GM21381 (cell line): Measurements from ENCODE around the gene UGGT2.
"Not testable (repeated sequence)": the region's sequence is repeated elsewhere in the genome, so short reads cannot be mapped to it uniquely, and the experiment has no call there.

Experiments used
- ATAC-seq: cut with Tn5 transposase; IDR thresholded peaks from one replicate; pipeline ENCODE4 v1.9.1; 2021; ENCODE audit warnings: mild to moderate bottlenecking, moderate library complexity; ENCODE audit not compliant: unreplicated experiment

Gene UGGT2

GRCh38 chr13:95813139-95813538 lies 240.1 kb downstream of the UGGT2 start:
- ATAC-seq: no peak

GRCh38 chr13:95809429-95809828 lies 243.8 kb downstream of the UGGT2 start:
- no peak for ATAC-seq

- ATAC-seq: no peak
These were observed 247.3 kb downstream of the UGGT2 start for GRCh38 chr13:95805921-95806320.

DNA sequence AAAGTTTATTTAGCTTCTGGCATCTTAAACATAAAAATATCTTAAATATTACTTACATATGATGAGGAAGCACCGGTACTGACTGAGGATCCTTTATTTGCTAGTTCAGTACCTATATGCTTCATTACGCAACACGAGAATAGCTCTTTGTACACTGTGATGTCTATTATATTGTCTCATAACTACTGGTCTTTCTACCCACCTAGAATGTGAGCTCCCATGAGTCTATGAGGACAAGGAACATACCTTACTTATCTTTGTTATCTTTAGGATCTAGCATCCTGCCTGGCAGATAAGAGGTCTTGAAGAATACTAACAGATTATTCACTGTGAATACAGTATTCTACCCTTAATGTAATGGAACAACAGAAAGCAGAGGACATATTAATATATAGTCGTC lies 251.4 kb downstream of the UGGT2 start:
- no peak for ATAC-seq

GRCh38 chr13:95800436-95800835 lies 252.8 kb downstream of the UGGT2 start:
- ATAC-seq: no peak

- no peak for ATAC-seq
These were observed 256.2 kb downstream of the UGGT2 start for GRCh38 chr13:95797016-95797415.

DNA sequence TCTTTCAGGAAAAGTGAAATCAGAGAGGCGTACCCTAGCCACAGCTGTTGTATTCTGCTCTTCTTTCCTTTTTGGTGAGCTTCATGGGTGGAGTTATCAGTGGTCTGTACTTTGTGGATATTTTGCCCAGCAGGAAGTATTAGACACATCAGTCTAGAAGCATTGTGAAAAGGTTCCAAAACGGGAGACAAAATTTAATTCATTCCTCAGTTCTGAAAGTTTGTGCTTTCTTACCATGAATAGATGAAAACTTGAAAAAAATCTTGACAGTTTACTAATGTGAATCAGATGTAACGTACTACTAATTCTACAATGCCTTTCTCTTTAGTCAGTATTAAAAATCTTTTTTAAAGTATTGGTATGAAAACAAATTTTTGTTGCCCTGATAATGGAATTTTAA lies 259.4 kb downstream of the UGGT2 start:
- ATAC-seq: no peak

DNA sequence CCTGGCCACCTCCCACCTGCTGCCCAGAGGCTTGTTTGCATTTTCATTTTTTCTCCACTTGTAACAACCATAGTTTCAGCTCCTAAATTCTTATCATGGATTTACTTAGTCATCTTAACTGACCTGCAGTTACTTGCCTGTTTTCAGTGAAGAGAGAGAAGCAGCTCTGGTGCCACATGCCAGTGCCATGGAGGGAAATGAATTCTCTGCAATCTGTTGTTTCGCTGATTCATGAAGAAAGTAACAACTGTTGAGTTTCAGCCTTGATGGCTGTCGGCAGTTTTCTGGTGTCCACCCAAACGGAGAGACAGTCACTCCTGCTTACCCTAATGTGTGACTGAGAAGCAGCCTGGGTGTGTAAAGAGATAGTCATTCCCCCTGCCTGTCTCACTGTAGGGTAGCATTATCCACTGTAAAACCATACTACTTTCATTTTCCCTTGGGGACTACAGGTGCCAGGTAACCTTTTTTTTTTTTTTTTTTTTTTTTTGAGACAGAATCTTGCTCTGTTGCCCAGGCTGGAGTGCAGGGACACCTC lies 260.1 kb downstream of the UGGT2 start:
- no peak for ATAC-seq

DNA sequence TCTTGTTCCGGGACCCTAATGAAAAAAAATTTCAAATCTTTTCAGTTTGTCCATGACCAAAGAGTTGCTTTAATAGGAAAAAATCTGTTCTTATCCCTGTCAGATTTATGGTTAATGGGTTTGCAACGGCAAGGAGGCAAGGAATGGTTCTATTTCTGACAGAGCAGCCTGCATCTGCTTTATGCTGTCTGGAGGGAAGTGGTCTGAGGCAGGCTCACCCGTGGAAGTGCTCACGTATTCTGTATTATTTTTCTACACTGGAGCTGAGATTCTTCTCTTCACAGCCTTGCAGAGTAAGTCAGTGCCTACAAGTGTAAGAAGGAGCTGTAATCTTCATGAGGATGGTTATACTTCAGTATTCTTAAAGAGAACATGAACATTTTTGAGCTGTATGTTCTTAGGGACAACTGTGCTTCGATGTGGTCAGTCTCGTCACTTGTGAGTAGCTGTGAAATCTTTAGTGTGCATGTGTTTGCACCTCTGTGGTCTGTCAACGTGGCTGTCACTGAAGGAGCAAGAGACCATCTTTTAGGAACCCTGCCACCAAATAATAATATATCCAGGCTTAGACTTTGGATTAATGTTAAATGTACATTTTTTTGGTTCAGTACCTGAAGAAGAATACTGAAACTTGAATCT lies 262.0 kb downstream of the UGGT2 start:
- ATAC-seq: no peak

DNA sequence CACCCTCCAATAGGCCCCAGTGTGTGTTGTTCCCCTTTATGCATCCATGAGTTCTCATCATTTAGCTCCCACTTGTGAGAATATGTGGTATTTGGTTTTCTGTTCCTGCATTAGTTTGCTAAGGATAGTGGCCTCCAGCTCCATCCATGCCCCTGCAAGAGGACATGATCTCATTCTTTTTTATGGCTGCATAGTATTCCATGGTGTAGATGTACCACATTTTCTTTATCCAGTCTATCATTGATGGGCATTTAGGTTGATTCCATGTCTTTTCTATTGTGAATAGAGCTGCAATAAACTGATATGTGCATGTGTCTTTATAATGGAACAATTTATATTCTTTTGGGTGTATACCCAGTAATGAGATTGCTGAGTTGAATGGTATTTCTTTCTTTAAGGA lies 263.9 kb downstream of the UGGT2 start:
- ATAC-seq: not testable (repeated sequence)

DNA sequence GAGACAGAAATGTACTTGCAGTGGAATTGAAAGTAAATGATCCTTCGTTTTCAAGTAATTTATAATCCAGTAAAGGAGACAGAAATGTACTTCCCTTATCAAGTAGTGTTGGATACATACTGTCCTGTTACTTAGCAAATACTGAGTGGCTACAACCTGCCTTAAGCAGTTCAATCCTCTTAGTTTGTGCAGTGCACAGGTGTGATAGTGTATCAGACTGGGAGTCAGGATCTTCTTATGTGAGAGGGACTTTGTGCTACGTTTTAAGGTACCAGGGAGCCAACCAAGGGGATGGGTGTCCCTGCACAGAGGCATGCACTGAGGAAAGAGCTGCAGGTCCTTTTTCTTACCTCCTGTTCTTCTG lies 265.1 kb downstream of the UGGT2 start:
- no peak for ATAC-seq

DNA sequence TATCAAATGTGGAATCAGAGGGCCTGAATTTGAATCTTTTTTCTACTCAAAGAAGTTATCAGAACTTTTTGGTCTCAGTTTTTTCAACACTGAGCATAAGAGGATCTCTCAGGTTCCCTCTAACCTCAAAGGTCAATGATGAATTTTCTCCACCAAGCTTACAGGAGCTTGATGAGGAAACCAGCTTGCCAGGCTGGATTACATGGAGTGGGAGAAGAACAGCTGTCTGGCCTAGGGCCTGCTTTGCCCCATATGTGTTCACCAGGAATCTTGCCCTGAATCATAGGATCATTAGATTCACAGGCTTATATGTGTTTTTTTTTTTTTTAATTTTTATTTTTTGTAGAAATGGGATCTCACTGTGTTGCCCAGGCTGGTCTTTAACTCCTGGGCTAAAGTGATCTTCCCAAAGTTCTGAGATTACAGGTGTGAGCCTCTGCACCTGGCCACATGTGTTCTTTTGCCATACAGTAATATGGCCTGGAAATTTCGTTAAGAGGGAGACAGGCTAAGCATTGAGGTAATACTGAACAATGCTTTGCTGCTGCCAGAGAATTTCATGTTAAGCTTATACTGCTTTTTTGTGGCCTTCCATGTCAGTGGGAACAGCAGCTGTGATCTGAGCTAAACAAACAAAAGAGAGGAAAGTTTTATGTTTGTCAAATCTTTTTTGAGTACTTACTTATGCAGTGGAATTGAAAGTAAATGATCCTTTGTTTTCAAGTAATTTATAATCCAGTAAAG lies 265.7 kb downstream of the UGGT2 start:
- ATAC-seq: no peak

GRCh38 chr13:95784900-95785290 lies 268.3 kb downstream of the UGGT2 start:
- ATAC-seq: no peak

DNA sequence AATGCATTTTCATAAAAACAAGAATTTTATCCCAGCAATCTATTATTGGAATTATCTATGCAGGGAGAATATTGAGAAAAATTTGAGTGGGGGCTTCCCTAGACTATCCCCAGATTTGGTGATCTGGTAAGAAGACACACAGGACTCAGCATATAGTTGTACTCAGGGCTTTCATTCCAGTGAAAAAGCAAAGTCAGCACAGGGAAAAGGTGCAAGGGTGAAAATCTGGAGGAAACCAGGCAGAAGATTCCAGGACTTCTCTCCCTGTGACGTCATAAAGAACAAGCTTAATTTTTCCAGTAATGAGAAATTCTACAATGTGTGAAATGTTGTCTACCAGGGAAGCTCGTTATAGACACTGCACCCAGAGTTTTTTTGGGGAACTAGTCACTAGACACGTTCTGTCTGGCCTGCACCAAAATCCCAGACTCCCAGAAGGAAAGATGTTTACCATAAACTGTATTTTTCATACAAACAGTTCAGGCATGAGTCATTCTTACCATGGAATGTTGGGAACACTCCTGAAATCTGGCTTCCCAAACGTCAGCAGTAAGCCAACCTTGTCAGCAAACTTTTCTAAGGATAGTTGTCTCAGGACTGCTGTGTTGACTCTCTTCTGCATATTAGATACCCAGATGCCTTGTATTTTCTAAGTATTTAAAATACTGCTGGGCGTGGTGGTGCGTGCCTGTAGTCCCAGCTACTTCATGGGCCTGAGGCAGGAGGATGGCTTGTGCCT lies 268.9 kb downstream of the UGGT2 start:
- ATAC-seq: no peak

GRCh38 chr13:95783747-95784146 lies 269.5 kb downstream of the UGGT2 start:
- ATAC-seq: no peak

GRCh38 chr13:95781940-95782339 lies 271.3 kb downstream of the UGGT2 start:
- not testable (repeated sequence) for ATAC-seq

- ATAC-seq: no peak
These were observed 272.2 kb downstream of the UGGT2 start for GRCh38 chr13:95781016-95781415.

DNA sequence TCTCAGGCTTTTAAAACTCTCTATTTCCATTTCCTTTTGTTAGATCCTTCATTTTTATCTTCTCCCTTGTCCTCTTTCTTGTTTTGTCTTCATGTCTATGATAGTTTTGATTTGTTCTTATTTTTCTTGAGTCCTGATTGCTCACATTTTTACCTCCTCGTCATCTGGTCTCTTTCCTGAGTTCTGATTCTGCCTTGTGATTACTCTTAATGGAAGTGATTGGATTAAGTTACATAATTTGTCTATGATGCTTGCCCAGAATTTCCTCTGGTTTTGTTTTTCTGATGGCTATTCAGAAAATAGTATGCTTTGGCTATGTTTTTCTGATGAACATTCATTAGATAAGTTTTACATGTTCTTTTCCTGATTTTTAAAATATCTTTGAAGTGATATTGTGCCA lies 273.7 kb downstream of the UGGT2 start:
- no peak for ATAC-seq

DNA sequence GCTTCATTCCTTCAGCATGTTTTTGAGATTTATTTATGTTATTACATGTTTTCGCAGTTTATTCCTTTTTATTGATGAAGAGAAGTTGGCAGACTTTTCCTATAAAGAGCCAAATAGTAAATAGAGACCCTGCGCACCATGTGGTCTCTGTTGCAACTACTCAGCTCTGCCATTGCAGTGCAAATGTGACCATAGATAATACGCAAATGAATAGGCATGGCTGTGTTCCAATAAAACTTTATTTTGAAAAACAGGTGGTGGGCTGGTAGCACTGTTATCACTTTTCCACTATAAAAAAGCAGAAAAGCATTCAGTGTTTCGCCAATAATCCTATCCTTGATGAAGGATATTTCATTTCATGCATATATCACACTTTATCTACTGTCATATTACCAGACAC lies 281.3 kb downstream of the UGGT2 start:
- no peak for ATAC-seq

- ATAC-seq: no peak
These were observed 289.6 kb downstream of the UGGT2 start for GRCh38 chr13:95763601-95764000.

- not testable (repeated sequence) for ATAC-seq
These were observed 290.6 kb downstream of the UGGT2 start for GRCh38 chr13:95762626-95763025.

GRCh38 chr13:95756072-95756471 lies 297.1 kb downstream of the UGGT2 start:
- no peak for ATAC-seq
